ACHN (cell line): ENCODE results near the gene TRMT2B.
A peak's percentile ranks its signal among the peaks of the same experiment; 100 is the strongest.
"Not testable (repeated sequence)": the region's sequence is repeated elsewhere in the genome, so short reads cannot be mapped to it uniquely, and the experiment has no call there.

ENCODE experiments used
- DNase-seq: peaks from one replicate; pipeline ENCODE4 v3.0.0-alpha.2; 2015
- in situ Hi-C: cut with HindIII; loops from 2 replicates; pipeline ENCODE4 v1.10.0; 2017; ENCODE audit warnings: low sequenced_read_pairs, low pct_ligation_motif_present, low pct_unique_long_range_greater_than_20kb

The TRMT2B gene, protein sequence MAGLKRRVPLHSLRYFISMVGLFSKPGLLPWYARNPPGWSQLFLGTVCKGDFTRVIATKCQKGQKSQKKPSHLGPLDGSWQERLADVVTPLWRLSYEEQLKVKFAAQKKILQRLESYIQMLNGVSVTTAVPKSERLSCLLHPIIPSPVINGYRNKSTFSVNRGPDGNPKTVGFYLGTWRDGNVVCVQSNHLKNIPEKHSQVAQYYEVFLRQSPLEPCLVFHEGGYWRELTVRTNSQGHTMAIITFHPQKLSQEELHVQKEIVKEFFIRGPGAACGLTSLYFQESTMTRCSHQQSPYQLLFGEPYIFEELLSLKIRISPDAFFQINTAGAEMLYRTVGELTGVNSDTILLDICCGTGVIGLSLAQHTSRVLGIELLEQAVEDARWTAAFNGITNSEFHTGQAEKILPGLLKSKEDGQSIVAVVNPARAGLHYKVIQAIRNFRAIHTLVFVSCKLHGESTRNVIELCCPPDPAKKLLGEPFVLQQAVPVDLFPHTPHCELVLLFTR

DNA sequence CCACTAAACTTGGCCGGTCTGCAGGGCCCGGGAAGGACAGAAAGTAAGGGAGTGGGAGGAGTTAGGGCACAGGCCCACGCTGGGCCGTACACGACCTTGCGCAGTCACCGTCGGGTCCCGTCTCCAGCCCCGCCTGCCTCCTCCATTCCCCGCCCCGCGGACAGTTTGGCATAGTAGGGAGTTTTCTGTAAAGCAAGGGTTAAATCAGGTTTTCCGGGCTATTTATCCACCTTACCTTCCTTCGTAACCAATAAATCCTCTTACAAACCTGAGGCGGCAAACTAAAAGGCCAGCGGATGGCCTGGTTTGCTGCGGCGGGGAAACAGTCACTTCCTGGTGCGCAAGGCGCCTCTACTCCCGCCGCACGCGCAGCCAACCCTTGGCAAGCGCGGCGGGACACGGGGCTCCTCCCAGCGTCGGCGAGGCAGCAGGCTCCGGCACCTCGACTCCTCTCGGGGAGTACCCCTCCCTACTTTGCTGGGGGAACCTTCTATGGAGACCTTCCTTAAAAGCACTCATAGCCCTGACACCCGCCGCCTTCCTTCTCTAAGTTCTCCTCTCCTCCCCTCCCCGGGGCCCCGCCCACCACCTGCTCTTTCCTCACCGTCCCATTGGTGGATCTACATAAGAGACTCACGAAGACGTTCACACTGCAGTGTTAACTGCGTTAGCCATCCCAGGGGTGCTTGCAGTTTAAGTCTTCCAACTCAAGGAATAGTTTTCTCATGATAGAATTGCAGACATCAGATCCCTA, at the start of gene TRMT2B:
Gene TRMT2B (minus strand): TSS at position 563 of the 754 bp plus-strand sequence. CDS start 9,822 bp downstream, outside the sequence.
- peak; percentile 70 for DNase-seq
- in situ Hi-C loops, result no loop called here

DNA sequence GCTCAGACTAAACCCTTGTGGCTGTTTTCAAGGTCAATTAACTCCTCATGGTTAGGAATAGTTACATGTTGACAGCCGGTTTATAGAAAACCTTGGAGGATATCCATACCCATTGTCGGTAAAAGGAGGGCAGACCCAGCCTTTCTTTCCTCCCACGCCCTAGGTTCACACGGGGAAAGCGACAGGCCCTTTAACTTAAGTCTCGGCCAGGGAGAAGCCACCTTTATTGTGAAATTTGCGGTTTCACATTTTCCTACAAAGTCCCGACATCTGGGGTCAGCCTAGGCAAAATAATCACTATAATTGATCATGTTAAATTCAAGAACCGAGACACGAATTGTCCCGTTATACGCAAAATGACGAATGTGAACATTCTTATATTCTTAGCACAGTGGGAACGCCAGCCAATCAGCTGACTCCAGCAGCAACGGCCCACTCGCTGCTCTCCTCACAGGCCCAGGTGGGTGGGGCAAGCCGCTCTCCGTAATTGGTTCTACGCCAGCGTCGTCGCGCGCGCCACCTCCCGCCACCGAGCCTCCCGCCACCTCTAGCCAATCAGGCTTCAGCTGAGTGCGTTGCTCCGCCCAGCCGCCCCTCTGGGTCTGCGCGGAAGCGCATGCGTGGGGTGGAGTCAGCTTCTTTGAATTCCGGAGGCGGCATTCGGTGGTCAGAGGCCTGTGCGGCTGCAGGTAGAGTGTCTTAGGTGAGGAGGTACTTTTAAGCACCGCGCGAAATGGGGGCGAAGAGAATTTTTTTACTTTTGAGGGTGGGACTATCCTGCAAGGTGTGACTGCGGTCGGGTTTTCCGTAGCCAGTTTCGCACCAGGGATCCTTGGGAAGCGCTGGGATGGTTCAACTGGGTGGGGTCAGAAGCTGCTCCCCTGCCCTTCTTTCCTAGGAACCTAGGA, 45.9 kb upstream of the TRMT2B start, which contains the start of gene CENPI:
Gene CENPI (plus strand): TSS at position 659 of the 908 bp plus-strand sequence. CDS start 2,867 bp downstream, outside the sequence.
- DNase-seq, result peak; percentile 84
- in situ Hi-C loops, result no loop called here

DNA sequence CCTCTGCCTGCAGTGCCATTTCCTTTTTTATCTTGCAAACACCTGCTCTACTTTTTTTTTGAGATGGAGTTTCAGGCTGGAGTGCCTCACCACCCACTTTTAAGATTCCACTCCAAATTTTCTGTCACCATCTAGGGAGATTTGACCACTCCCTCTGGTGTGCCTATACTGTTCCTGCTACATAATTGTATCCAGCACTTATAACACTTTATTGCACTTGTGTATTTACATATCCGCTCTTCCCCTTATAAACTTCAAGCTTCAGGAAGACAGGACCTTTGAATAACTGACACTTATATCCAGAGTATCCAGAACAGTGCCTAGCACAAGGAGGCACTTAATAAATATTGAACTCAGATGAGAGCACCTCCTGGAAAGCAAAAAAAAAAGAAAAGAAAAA, 39.9 kb upstream of the TRMT2B start:
- DNase-seq, result no peak
- in situ Hi-C loops, result no loop called here

DNA sequence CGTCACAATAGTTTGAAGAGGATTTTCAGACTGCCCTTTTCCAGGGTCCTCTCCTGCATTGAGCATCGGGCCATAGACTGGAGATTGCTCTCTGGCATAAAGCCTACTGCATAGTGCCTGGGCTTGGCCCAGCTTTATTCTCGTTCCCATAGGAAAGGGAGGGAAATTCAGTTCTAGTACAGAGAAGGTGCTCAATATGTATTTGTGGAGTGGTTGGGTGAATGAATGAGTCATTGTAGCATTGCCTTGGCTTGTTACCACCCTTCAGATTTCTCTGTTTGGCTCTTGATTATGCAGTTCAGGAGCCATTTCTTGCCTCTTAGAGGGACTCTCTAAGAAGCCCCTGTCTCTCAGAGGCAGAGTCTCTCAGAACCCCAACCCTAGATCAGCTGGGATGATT, 29.3 kb upstream of the TRMT2B start:
- no peak for DNase-seq
- in situ Hi-C loops, result no loop called here

DNA sequence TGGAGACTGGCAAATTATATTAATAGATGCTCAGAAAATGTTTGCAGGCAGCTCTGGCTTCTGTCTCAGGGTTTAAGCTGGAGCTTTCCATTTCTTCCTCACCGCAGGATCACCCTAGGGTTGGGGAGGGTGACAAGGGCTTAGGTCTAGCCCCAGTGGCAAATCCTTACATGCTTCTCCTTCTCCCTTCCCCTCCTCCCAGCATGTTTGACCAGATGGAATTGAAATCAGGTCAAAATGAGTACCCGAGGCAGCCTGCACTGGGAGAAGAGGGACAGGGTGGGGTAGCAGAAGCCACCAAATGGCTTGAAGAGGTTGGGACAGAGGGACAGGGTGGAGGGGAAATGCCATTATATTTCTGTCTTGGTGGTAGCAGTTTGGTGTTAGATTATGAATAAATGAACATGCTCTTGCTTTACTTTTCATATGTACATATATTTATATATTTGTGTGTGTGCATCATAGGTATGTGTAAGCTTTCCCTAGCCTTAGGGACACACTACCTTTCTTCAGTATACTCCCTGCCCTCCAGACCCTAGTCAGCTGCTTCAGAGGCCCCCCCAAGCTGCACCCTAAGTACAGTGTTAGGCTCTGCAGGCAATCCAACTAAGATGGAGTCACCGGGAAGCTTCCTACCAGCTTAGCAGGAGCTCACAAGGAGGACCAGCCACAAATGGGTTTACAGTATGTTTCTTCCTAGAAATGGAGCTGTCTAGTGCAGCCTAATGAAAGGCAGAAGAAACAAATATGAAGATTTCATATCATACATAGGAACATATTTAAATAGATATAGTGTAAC, 28.6 kb upstream of the TRMT2B start:
- DNase-seq, result no peak
- in situ Hi-C loops, result no loop called here

DNA sequence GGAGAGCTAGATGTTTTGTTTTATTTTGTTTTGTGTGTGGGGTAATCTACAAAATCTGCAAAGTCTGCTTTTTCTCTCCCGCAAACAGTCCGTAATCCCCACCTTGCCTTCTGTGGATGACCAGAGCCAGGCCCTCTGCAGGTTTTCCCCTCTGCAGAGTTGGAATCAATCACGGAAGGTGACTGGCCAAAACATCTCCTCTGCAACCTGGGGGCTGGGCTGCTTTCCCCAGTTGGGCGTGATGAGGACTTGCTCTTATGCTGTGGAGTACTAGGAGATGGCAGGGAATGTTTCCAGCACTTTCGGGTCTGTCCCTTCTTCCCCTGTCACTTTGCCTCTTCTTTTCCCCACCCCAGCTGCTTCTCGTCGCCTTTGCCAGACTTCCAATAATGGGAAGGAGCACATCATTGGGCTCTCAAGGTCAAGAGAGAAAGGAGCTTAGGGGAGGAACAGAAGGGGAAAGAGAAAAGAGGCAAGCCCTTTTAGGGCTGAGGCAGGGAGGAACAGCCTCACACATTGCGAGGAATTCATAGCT, 27.9 kb upstream of the TRMT2B start:
- in situ Hi-C loops, result no loop called here
- no peak for DNase-seq

DNA sequence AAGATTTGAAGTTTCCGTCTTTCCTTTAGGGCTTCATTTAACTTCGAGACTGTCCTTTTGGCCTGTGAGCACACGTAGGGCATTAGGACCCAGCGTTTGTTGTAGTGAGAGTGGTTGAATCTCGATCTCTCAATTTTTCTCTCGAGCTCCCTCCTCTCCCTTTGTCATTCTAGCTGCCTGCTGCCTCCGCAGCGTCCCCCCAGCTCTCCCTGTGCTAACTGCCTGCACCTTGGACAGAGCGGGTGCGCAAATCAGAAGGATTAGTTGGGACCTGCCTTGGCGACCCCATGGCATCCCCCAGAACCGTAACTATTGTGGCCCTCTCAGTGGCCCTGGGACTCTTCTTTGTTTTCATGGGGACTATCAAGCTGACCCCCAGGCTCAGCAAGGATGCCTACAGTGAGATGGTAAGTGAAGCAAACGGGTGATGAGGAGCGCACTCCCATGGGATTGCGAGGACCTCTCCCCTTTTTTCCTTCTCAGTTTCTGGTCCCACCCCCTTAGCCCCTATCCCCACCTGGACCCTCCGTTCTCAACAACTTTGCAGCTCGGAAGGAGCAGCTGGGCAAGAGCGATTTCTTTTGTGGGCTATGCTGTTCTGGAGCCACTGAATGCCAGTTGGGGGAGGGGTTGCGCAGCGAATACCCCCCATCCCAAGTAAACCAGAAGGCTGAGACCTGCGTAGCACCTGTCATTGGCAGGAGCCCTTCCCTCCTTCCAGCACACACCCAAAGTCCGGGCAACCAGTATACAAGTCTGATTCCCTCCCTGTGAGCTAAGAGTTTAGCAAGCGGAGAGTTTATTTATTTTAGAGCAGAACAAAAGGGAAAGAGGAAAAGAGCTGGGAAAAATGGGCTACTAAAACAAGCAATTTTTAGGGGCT, 27.0 kb upstream of the TRMT2B start, which contains the start of gene TMEM35A:
Gene TMEM35A (plus strand): TSS at position 164 of the 883 bp plus-strand sequence. CDS start 124 bp downstream, at position 288.
- in situ Hi-C loops, result no loop called here
- DNase-seq, result no peak

DNA sequence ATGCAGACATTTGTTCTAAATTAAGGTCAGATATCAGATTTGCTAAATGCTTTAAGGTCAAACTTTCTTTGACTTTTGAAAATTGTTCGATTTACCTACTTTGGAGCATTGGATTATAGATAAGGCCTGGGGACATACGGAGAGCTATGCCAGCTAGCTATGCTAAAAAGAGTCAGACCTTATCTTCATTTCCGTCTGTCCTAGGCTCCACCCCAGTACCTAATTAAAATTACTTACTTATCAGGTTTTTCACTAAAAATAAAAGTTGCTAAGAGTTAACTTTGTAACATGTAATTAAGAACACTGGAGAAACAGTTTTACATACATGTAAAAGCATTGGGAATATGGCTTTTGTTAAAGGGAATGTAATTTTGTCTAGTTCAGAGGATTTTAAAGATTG, 19.7 kb upstream of the TRMT2B start:
- no peak for DNase-seq
- in situ Hi-C loops, result no loop called here

DNA sequence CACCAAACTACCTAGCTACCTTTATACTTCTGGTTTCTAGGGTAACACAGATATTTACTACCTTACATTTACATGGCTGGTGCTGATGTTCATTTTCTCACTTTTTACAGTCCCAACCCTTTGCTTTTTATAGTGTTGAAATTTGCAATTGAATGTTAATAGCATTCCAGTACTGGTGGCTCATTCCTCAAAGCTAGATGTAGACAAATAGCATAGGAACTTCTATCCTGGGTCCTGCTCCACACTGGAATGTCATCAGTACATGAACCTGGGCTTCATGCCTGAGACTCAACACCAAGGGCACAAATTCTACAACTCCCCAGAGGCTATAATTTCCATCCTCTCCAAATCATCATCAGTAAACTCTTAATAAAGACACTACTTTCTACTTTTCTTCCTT, 10.3 kb upstream of the TRMT2B start:
- no peak for DNase-seq
- in situ Hi-C loops, result no loop called here

DNA sequence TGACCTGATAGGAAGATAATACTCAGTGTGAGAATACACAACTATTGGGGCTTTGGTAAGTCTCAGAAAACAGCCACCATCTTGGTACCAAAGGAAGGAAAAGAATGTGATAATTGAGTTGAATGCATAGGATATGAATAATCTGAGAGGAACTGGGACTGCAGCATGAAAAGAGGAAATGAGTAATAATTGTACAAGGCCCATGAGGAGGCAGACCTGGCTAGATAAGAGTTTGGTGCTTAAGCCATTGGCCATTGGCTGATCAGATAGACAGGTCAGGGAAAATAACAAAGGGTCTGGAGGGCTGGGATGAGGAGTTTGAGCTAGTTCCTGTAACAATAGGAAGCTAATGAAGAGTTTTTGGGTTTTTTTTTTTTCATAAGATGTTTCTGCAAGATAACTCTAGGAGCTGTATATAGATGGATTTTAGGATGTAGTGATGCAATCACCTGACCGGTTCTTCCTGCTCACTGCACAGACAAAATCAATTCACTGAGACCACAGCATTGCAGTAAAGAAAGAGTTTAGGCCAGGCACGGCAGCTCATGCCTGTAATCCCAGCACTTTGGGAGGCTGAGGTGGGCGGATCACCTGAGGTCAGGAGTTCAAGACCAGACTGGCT, 5.3 kb upstream of the TRMT2B start:
- in situ Hi-C loops, result no loop called here
- no peak for DNase-seq

DNA sequence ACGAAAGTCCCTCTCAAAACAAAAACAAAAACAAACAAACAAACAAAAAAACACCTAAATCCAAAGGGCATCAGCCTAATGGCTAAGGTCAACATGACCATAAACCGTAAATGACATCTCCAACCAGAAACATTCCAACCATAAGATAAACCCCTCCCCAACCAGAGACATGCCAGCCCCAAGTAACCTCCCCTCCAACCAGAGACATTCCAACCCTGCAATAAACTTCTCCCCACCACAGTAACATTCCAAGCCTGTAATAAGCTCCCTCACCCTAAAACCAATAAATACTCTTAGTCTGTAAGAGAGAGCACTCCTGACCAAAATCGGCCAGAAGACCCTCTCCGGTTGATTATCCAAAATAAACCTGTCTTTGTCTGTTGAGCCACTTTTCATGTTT, 4.6 kb upstream of the TRMT2B start:
- DNase-seq, in situ Hi-C loops: not testable (repeated sequence)

DNA sequence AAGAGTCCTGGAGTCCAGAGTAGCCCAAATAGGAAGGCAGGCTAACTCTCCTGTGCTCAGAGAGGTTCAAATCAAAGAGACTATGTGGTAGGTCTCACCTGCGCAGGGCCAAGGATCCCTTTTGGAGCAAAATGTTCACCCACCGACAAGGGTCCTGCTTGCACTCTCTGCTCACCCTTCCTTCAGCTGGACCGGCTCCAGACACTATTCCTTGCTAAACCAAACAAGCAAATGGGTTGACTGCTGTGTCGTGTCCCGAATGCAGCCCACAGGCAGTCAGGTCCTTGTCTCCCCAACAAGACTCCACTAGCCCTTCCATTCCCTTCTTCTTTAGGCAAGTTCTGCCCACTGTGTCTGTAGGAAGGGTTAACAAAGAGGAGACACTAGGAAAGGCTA, 760 bp downstream of the TRMT2B start:
- in situ Hi-C loops, result no loop called here
- DNase-seq, result no peak

DNA sequence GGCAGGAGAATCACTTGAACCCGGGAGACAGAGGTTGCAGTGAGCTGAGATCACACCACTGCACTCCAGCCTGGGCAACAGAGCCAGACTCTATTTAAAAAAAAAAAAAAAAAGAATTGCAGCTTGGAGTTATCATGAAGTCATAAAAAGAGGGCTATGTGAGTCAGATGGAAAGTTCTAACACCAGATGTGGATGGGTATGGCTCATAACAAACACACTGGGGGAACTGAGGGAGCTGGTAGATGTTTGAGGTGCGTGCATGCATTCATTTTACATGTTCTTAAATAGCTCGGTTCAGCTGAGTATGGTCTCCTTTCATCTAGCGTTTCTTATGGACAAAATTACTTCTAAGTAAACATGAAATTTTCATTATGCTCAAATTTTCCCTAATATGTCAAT, 11.7 kb downstream of the TRMT2B start:
- in situ Hi-C loops, result no loop called here
- no peak for DNase-seq

DNA sequence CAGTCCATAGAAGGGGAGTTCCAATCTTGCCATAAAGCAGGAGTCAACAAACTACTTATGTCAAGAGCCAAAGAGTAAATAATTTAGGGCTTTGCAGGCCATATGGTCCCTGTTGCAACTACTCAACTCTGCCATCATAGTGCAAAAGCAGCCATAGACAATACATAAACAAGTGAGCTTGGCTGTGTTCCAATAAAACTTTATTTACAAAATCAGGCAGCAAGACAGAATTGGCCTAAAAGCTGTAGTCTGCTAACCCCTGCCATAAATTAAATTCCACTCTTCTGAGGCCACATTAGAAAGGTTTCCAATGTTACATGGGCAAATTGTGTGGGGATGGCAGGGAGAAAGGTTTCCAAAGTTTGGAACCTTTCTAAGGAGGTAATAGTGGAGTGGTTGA, 14.7 kb downstream of the TRMT2B start:
- in situ Hi-C loops, result no loop called here

DNA sequence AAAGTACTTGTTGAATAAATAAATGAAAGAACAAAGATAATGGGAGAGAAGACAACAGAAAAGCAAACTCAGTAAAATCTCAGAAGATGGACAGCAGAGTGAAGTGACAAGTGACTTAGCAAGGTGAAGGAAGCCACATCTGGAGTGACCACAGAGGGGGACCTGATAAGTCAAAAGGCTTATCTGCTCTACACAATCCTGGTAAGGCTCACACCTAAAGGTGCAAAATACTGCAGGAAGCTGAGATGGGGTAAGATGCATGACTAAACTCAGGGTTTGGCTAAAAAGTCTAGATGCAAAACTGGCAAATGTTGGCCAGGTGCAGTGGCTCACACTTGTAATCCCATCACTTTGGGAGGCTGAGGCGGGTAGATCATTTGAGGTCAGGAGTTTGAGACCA, 22.2 kb downstream of the TRMT2B start:
- no peak for DNase-seq
- in situ Hi-C loops, result no loop called here

More for the DNA sequence above, 14.7 kb downstream of the TRMT2B start:
- DNase-seq, result no peak

DNA sequence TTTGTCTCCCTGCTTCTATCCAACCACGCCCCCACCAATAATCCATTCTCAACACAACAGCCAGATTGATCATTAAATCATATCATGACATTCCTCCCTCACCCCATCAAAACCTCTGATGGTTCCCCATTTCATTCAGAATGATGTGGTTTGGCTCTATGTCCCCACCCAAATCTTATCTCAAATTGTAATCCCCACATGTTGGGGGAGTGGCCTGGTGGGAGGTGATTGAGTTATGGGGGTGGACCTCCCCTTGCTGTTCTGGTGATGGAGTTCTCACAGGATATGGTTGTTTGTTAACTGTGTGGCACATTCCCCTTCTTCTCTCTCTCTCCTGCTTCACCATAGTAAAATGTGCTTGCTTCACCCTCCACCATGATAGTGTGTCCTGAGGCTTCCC, 23.3 kb downstream of the TRMT2B start:
- in situ Hi-C loops, result no loop called here
- no peak for DNase-seq
